Dendritic cell treated with granulocyte-macrophage colony-stimulating factor and Interleukin-4, amounts not matched to agents 40 ng/mL and 50 ng/mL, for 4 days (primary cell): Measurements from ENCODE around the gene PPP2R3A.

Source experiments
- H3K27ac Mint-ChIP-seq: one replicate; pipeline ENCODE4 v1.8.0; 2022; ENCODE audit warnings: mild to moderate bottlenecking, mixed read lengths
- H3K27me3 Mint-ChIP-seq: one replicate; pipeline ENCODE4 v1.8.0; 2022; ENCODE audit warnings: mild to moderate bottlenecking, mixed read lengths
- H3K36me3 Mint-ChIP-seq: one replicate; pipeline ENCODE4 v1.8.0; 2022; ENCODE audit warnings: low read depth, mixed read lengths
- H3K4me1 Mint-ChIP-seq: one replicate; pipeline ENCODE4 v1.8.0; 2022; ENCODE audit warnings: low read depth, mixed read lengths
- H3K4me3 Mint-ChIP-seq: one replicate; pipeline ENCODE4 v1.8.0; 2022; ENCODE audit warnings: mild to moderate bottlenecking, moderate library complexity, mixed read lengths
- H3K9me3 Mint-ChIP-seq: one replicate; pipeline ENCODE4 v1.8.0; 2022; ENCODE audit warnings: mixed read lengths
- intact Hi-C: fragments of 100-400 bp; cut with micrococcal nuclease; formaldehyde crosslinking; loops from one replicate; pipeline ENCODE4 v1.15.0; 2022

Gene PPP2R3A

DNA sequence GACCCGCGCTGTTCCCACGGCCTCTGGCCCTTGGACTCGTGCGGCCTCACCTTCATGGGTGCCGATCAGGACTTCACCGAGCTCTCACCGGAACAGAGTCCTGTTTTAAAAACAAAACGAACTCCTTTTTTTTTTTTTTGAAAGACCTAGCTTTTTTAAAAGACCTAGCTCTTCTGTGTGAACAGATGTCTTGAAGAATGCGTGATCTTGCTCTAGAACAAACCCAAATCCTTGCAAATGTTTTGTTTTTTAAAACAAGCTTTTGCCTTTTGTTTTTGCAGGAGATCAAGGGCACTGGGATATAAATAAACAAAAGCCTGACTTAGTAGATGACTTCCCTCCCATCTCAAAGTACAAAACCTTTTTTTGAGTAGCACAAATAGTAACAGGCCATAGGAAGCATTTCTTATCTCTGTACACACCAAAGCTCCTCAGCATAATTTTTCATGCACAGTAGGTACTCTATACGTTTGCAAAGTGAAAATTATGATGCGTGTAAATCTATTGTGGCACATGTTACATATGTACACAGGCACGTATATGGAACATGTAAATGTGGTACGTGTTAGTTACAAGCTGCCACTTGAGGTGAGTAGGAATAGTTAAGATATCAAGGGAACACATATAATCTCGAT lies 231.7 kb downstream of the PPP2R3A start:
- Mint-ChIP-seq H3K27me3 (no peaks in the 10 kb centered on the region), H3K9me3 (no peaks in the 10 kb centered on the region), H3K4me3 (peak overlapping the region; percentile 91), H3K4me1 (peaks cover 29% of the 10 kb centered on the region), H3K36me3 (peaks cover 42% of the 10 kb centered on the region), H3K27ac (peak overlapping the region; percentile 94)
- intact Hi-C loops, result loop anchor here (2.0 to 10.0 kb wide), 6 partner anchors 122 to 1988 kb away; partner anchors contain the start of genes ARMC8, NCK1, PPP2R3A and RYK
